Gastroesophageal sphincter (tissue), 4 donors: Measurements from ENCODE around the gene VANGL2. TPM values are rescaled to one million over a fixed set of nuclear protein-coding genes. Genes with fewer than 3 reads are reported as not detected.
"Not testable (repeated sequence)": the region's sequence is repeated elsewhere in the genome, so short reads cannot be mapped to it uniquely, and the experiment has no call there.

Experiments
- ATAC-seq: fragments of 150-250 bp; one replicate; pipeline ENCODE4 v1.9.1; 2016; ENCODE audit warnings: mild to moderate bottlenecking, moderate library complexity
- H3K27ac ChIP-seq, 4 donors: fragments of 200-600 bp; sonication (generic) in 3 of 4; 1 replicate in 3 of 4; 2 replicates in 1 of 4; pipeline ENCODE4 v1.5.1; 2016 to 2019
- H3K27me3 ChIP-seq: fragments of 200-600 bp; sonication (generic); one replicate; pipeline ENCODE4 v1.5.1; 2019
- H3K36me3 ChIP-seq, 2 donors: fragments of 200-600 bp; sonication (generic); one replicate each; pipeline ENCODE4 v1.5.1; 2019; ENCODE audit warnings: control low read depth in 1 of 2
- H3K4me1 ChIP-seq, 3 donors: fragments of 200-600 bp; sonication (generic); 1 replicate in 2 of 3; 2 replicates in 1 of 3; pipeline ENCODE4 v1.5.1; 2016 to 2019; ENCODE audit warnings: control low read depth in 2 of 3
- H3K4me3 ChIP-seq, 2 donors: fragments of 200-600 bp; sonication (generic); one replicate each; pipeline ENCODE4 v1.5.1; 2019; ENCODE audit warnings: mild to moderate bottlenecking in 1 of 2, moderate library complexity in 1 of 2
- H3K9me3 ChIP-seq, 3 donors: fragments of 200-600 bp; sonication (generic); one replicate each; pipeline ENCODE4 v1.5.1; 2017 to 2019; ENCODE audit warnings: control low read depth in 2 of 3
- CTCF ChIP-seq, 4 experiments: fragments of 200-600 bp in 2 of 4; fragments of 450-650 bp in 2 of 4; sonication (generic) in 1 of 4; IDR thresholded peaks; one replicate each; pipeline ENCODE4 v1.5.1; 2017 to 2019; ENCODE audit warnings: antibody characterized with exemption in 4 of 4, mild to moderate bottlenecking in 2 of 4, moderate library complexity in 2 of 4
- EP300 ChIP-seq: sonication (generic); formaldehyde crosslinking; IDR thresholded peaks from one replicate; pipeline ENCODE4 v1.6.1; 2017; ENCODE audit warnings: antibody characterized with exemption, mild to moderate bottlenecking
- POLR2A ChIP-seq, 2 donors: fragments of 450-650 bp; IDR thresholded peaks; one replicate each; pipeline ENCODE4 v1.6.1; 2017; ENCODE audit warnings: antibody characterized with exemption in 2 of 2, mild to moderate bottlenecking in 2 of 2, moderate library complexity in 1 of 2
- POLR2AphosphoS5 ChIP-seq: sonication (generic); formaldehyde crosslinking; IDR thresholded peaks from one replicate; pipeline ENCODE4 v1.6.1; 2017; ENCODE audit warnings: antibody characterized with exemption
- WGBS, 2 donors: methylation state at CpG; one replicate each; pipeline ENCODE4 v1.1.5; 2018; ENCODE audit warnings: low coverage in 1 of 2; 5-methylcytosine and 5-hydroxymethylcytosine counted together
- total RNA-seq, 4 donors: library from RNA; depleted of rRNA; stranded (reverse); fragments of >200 nt; gene quantifications; one replicate each; pipeline ENCODE4 v1.1.0, GENCODE V29; 2016

VANGL2 gene
- total RNA-seq, 4 donors from 2014 or later, result 0.62 to 8.5 (median 4.3) TPM

DNA sequence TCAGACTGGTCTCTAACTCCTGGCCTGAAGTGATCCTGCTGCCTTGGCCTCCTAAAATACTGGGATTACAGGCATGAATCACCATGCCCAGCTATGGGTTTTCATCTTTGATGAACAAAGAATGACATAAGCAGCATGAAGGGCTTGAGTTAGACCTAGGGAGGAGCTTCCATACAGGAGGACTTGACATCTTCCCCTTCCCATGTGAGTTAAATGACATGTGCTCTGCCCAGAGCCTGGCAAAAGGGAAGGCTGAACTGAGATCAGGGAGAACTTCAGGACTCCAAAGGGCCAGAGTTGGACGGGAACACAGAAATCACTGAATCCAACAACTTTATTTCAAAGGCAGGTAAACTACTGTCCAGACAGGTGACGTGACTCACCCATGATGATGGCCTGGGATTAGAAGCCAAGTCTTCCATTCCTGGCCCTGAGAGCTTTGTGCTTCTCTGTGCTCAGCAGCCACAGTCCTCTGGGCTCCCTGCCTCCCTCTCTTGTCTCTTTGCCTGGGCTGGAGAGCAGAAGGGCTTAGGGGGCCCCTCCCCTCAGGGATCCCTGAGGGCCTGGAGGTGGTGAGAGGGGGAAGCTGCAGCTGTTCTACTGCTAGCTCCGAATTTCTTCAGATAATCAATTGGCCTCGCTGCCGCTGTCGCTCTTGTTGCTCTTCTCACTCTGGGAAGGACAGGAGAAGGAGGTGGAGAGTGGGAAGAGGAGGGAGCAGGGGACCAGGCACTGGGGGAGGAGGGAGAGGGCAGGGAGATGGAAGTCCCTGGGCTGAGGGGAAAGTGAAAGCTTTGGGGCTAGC lies 25.9 kb upstream of the VANGL2 start:
- no peak for TF ChIP-seq POLR2AphosphoS5
- TF ChIP-seq EP300, result no peak
- TF ChIP-seq CTCF (IDR thresholded peaks at IDR 0.05), result no peak
- no peak for TF ChIP-seq POLR2A (IDR thresholded peaks at IDR 0.05)
- peaks cover 49% of the 10 kb centered on the region for H3K27me3 ChIP-seq
- ATAC-seq, result peak; percentile 22
- peaks cover 0 to 25% (median 12%) of the 10 kb centered on the region in 3 donors for H3K4me1 ChIP-seq
- no peaks in the 10 kb centered on the region for H3K9me3 ChIP-seq
- no peaks in the 10 kb centered on the region for H3K36me3 ChIP-seq
- H3K4me3 ChIP-seq, result peak overlapping the region in 1 of 2 donors; percentile 10
- 54 to 60% methylated on average over 1 to 2 of the region's 6 CpGs for WGBS, 2 donors
- H3K27ac ChIP-seq, result peak overlapping the region in 3 of 4 donors; percentile 13 to 61 (median 54)

- ATAC-seq, result peak; percentile 40
- Histone ChIP-seq H3K4me3 (no peak overlapping the region), H3K9me3 (no peaks in the 10 kb centered on the region), H3K27me3 (peaks cover 39% of the 10 kb centered on the region), H3K27ac (peak overlapping the region in 3 of 4 donors; percentile 8 to 59 (median 54)), H3K36me3 (no peaks in the 10 kb centered on the region), H3K4me1 (peaks cover 0 to 25% (median 12%) of the 10 kb centered on the region in 3 donors)
- TF ChIP-seq CTCF (IDR thresholded peaks at IDR 0.05) (no peak), POLR2AphosphoS5 (no peak), POLR2A (IDR thresholded peaks at IDR 0.05) (no peak), EP300 (no peak)
- 25 to 27% methylated on average over 4 to 8 of the region's 9 CpGs for WGBS, 2 donors
Measured at GRCh38 chr1:160375788-160376524, 24.4 kb upstream of the VANGL2 start.

- H3K27ac ChIP-seq, result peak overlapping the region in 2 of 4 donors; percentile 54 to 59
- no peak overlapping the region for H3K4me3 ChIP-seq
Measured at GRCh38 chr1:160376525-160377131, 23.7 kb upstream of the VANGL2 start.

DNA sequence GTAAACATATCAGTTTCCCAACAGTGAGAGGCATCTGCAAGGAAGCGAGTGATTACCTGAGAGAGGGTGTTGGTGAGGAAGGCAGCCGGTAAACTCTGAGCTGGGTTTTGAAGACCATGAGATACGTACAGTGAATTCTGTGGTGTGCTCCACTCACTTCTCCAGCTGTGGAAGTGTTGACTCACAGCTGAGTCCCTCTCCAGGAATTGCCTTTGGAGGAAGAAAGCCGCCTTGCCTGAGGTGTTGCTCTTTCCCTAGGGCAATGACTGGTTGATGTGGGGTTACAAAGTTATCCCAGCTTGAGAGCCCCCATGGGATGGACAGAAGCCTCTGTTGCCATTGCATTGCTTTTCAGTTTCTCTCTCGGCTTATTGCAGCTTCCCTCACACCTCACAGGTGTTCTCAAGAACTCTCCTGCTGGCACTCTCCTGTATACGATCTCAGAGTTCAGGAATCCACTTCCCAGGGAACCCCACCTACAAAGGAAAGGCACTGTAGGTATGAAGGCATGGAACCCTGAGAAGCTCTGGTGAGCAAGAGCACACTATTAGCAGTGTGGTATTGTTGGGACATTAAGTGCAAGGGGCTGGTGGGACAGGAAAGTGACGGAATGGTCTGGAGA lies 22.7 kb upstream of the VANGL2 start:
- Histone ChIP-seq H3K27me3 (peaks cover 22% of the 10 kb centered on the region), H3K4me1 (peaks cover 0 to 25% (median 12%) of the 10 kb centered on the region in 3 donors), H3K4me3 (no peak overlapping the region), H3K36me3 (no peaks in the 10 kb centered on the region), H3K27ac (no peak overlapping the region), H3K9me3 (no peaks in the 10 kb centered on the region)
- 50 to 74% methylated on average over 2 to 4 of the region's 7 CpGs for WGBS, 2 donors
- no peak for ATAC-seq
- TF ChIP-seq POLR2AphosphoS5 (no peak), EP300 (no peak)

More at GRCh38 chr1:160376525-160377131, 23.7 kb upstream of the VANGL2 start:
- 4 to 7% methylated on average over 4 to 5 of the region's 5 CpGs for WGBS, 2 donors
- peaks cover 33% of the 10 kb centered on the region for H3K27me3 ChIP-seq
- H3K9me3 ChIP-seq, result no peaks in the 10 kb centered on the region
- peak; percentile 68 for ATAC-seq
- no peak for TF ChIP-seq POLR2A (IDR thresholded peaks at IDR 0.05)
- TF ChIP-seq POLR2AphosphoS5, result no peak
- TF ChIP-seq EP300, result no peak
- peak in 3 of 4 experiments; percentile 74 to 87 (median 83) for TF ChIP-seq CTCF (IDR thresholded peaks at IDR 0.05)
- H3K36me3 ChIP-seq, result no peaks in the 10 kb centered on the region
- H3K4me1 ChIP-seq, result peaks cover 0 to 25% (median 12%) of the 10 kb centered on the region in 3 donors

- not testable (repeated sequence) for H3K36me3 ChIP-seq, H3K4me1 ChIP-seq, H3K27me3 ChIP-seq, H3K27ac ChIP-seq, ATAC-seq, H3K4me3 ChIP-seq, H3K9me3 ChIP-seq
- WGBS, 2 donors, result 86 to 95% methylated on average over 2 of the region's 2 CpGs
Measured at GRCh38 chr1:160384812-160385211, 15.6 kb upstream of the VANGL2 start.

DNA sequence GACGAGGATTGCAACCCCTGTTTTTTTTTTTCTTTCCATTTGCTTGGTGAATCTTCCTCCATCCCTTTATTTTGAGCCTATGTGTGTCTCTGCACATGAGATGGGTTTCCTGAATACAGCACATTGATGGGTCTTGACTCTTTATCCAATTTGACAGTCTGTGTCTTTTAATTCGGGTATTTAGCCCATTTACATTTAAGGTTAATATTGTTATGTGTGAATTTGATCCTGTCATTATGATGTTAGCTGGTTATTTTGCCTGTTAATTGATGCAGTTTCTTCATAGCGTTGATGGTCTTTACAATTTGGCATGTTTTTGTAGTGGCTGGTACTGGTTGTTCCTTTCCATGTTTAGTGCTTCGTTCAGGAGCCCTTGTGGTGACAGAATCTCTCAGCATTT lies 12.0 kb upstream of the VANGL2 start:
- not testable (repeated sequence) for ATAC-seq, H3K27ac ChIP-seq, H3K9me3 ChIP-seq, H3K36me3 ChIP-seq, H3K27me3 ChIP-seq, H3K4me1 ChIP-seq, H3K4me3 ChIP-seq
- 29 to 61% methylated on average over 1 to 3 of the region's 4 CpGs for WGBS, 2 donors
